ENCODE data around the gene SKI.

Gene SKI

GRCh38 chr1:2235300-2235998, 7.3 kb downstream of the SKI start:
- DNase-seq (ENCODE audit: low read depth), result no peak
- no peak overlapping the region for H3K4me3 ChIP-seq (ENCODE audit: low read depth, low read length)
- no peak for TF ChIP-seq CTCF (conservative IDR thresholded peaks at IDR 0.05; ENCODE audit: low read depth, low read length)

DNA sequence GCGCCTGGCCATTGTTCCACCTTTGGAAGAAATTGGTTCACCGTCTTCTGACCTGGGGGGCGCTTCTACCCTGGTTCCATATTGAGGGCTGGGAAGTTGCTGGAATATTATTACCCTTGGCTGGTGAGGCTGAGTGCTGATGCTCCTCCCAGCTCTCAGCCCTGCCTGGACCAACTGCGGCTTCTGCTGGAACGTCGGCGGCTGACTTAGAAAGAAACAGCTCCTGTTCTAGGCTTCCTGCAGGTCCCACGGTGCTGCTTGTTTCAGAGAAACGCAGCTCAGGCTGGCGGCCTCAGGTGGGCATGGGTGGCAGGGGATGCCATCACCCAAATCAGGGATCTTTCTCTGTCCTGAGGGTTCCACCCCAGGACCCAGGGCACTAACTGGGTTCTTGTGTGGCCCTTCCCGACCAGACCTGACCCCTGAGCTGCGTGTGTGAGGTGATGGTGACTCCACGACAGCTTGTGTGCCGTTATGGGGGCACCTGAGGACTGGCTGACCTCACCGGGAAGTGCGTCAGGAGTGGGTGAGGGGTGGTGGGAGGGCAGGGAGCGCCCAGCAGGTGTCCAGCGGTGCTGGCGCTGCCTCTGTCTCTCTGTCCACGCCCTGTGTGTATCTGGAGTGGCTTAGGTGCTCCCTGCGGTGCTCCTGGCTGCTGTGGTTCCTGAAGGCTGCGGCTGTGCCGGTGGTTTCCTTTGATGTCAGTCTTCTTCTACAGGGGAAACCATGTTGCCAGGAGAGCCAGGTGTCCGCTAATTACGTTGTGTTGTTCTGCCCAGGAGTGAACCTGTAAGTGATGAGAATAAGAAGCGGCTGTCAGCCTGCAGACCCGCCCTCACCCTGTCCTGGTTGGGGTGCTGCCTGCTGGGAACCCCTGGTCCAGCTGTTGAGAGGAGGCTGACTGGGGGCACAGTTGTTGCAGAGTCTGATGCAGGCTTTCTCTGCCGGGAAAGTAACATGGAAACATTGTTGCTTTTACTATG, 8.9 kb downstream of the SKI start:
- H3K4me3 ChIP-seq (ENCODE audit: low read depth, low read length), result no peak overlapping the region
- TF ChIP-seq CTCF (conservative IDR thresholded peaks at IDR 0.05; ENCODE audit: low read depth, low read length), result no peak
- DNase-seq (ENCODE audit: low read depth), result peak; percentile 35

- DNase-seq (ENCODE audit: low read depth), result peak; percentile 30
- TF ChIP-seq CTCF (conservative IDR thresholded peaks at IDR 0.05; ENCODE audit: low read depth, low read length), result peak; percentile 17
- no peak overlapping the region for H3K4me3 ChIP-seq (ENCODE audit: low read depth, low read length)
These were observed 9.7 kb downstream of the SKI start for GRCh38 chr1:2237773-2238172.

GRCh38 chr1:2238361-2239012, 10.4 kb downstream of the SKI start:
- H3K4me3 ChIP-seq (ENCODE audit: low read depth, low read length), result no peak overlapping the region
- no peak for DNase-seq (ENCODE audit: low read depth)
- no peak for TF ChIP-seq CTCF (conservative IDR thresholded peaks at IDR 0.05; ENCODE audit: low read depth, low read length)

DNA sequence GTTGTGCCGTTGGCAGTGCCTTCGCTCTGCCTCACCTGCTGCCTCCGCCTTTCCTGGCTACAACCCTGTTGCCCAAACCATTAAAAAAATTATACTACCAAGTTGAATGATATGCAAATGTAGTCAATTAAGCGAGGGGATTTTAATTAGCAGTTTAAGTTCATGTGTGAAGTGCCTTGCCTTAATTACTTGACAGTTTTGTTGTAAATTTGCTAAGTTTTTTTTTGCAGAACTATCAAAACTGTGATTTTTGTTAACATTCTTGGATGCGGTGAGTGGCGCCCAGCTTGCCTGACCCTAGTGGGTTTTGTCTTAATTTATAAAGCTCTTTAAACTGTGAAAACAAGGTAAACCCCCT, 10.9 kb downstream of the SKI start:
- TF ChIP-seq CTCF (conservative IDR thresholded peaks at IDR 0.05; ENCODE audit: low read depth, low read length), result no peak
- no peak for DNase-seq (ENCODE audit: low read depth)
- no peak overlapping the region for H3K4me3 ChIP-seq (ENCODE audit: low read depth, low read length)

DNA sequence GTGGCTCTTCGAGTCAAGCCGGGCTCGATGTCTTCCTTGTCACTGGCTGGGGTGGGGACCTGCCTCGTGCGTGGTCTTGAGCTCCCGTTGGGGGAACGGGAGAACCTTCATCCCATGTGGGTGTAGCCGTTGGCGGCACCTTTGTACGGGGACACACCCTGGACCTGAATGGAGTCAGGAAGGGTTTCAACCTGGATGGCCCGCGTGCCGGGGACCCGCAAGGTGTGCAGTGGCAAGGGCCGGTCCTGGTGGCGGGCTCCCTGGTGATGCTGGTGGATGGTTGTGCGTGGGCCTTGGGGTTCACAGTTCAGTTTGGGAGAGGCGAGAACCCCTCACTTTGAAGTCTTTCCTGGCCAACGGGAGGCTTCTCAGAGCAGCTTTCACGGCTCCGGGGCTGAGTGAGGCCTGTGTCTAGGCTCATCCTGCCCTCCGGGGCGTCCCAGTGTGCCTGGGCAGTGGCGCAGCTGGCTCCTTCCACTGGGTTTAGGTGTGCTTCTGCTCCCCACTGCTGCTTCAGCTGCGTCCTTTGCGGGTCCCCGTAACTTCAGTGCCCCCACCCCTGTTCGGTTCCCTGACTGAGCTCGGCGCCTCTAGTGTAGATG, 11.4 kb downstream of the SKI start:
- TF ChIP-seq CTCF (conservative IDR thresholded peaks at IDR 0.05; ENCODE audit: low read depth, low read length), result no peak
- no peak for DNase-seq (ENCODE audit: low read depth)
- H3K4me3 ChIP-seq (ENCODE audit: low read depth, low read length), result no peak overlapping the region

Data from choroid plexus epithelial cell (primary cell).